GM19452 (cell line): ENCODE measurements around the gene EVA1B.

ENCODE experiments used
- ATAC-seq: cut with Tn5 transposase; IDR thresholded peaks from one replicate; pipeline ENCODE4 v1.9.1; 2021; ENCODE audit not compliant: unreplicated experiment

Gene EVA1B

GRCh38 chr1:36320767-36321118, 2.7 kb downstream of the EVA1B start:
- no peak for ATAC-seq

- ATAC-seq = no peak
These were observed 3.1 kb downstream of the EVA1B start for GRCh38 chr1:36320291-36320761.

- no peak for ATAC-seq
These were observed 14.0 kb downstream of the EVA1B start for GRCh38 chr1:36309397-36309796.

GRCh38 chr1:36307601-36308330, 15.7 kb downstream of the EVA1B start:
- no peak for ATAC-seq

- ATAC-seq = peak; percentile 97
These were observed 16.5 kb downstream of the EVA1B start for GRCh38 chr1:36306902-36307456.

GRCh38 chr1:36306210-36306901, 17.1 kb downstream of the EVA1B start, which contains the start of gene SH3D21:
TSS of gene SH3D21 (plus strand) at chr1:36306368. CDS start at chr1:36306421, 53 bp downstream.
- ATAC-seq = peak; percentile 42

- no peak for ATAC-seq
These were observed 17.6 kb downstream of the EVA1B start for GRCh38 chr1:36305915-36306209.

GRCh38 chr1:36304970-36305914, 18.2 kb downstream of the EVA1B start:
- no peak for ATAC-seq

GRCh38 chr1:36304521-36304920, 18.9 kb downstream of the EVA1B start:
- no peak for ATAC-seq

GRCh38 chr1:36303650-36304360, 19.6 kb downstream of the EVA1B start:
- ATAC-seq = no peak

- no peak for ATAC-seq
These were observed 20.2 kb downstream of the EVA1B start for GRCh38 chr1:36303244-36303643.

- no peak for ATAC-seq
These were observed 22.2 kb downstream of the EVA1B start for GRCh38 chr1:36301220-36301619.

- no peak for ATAC-seq
These were observed 22.9 kb downstream of the EVA1B start for GRCh38 chr1:36300526-36300925.

GRCh38 chr1:36298640-36299039, 24.8 kb downstream of the EVA1B start:
- no peak for ATAC-seq

- no peak for ATAC-seq
These were observed 26.4 kb downstream of the EVA1B start for GRCh38 chr1:36297062-36297461.

- ATAC-seq = no peak
These were observed 28.1 kb downstream of the EVA1B start for GRCh38 chr1:36295390-36295789.

GRCh38 chr1:36287595-36287994, 35.9 kb downstream of the EVA1B start:
- no peak for ATAC-seq

- ATAC-seq = no peak
These were observed 36.6 kb downstream of the EVA1B start for GRCh38 chr1:36286802-36287201.

GRCh38 chr1:36285443-36286101, 37.9 kb downstream of the EVA1B start:
- no peak for ATAC-seq

- no peak for ATAC-seq
These were observed 38.9 kb downstream of the EVA1B start for GRCh38 chr1:36284517-36284916.
